ENCODE measurements around the gene HDGFL3.

HDGFL3 gene

GRCh38 chr15:83127547-83128150 is 80.0 kb downstream of the HDGFL3 start:
- Histone ChIP-seq H3K36me3 (ENCODE audit: control insufficient read depth, low read length) (no peaks in the 10 kb centered on the region), H4K20me1 (ENCODE audit: control insufficient read depth, insufficient read depth, low read depth, low read length) (no peaks in the 10 kb centered on the region), H3K4me2 (ENCODE audit: low read length) (no peak overlapping the region), H3K9me2 (replicated peaks; ENCODE audit: control insufficient read depth, low read length) (no peaks in the 10 kb centered on the region), H3K9me3 (ENCODE audit: control insufficient read depth, insufficient read depth, low read length) (no peaks in the 10 kb centered on the region), H3K27me3 (ENCODE audit: control insufficient read depth, low read length) (no peaks in the 10 kb centered on the region; the same call in 1 of the 2 replicates), H3K4me1 (ENCODE audit: control insufficient read depth, low read length) (no peaks in the 10 kb centered on the region), H3F3A (ENCODE audit: control insufficient read depth, insufficient read depth) (no peaks in the 10 kb centered on the region), H3K4me3 (ENCODE audit: low read length) (no peak overlapping the region), H3K79me2 (ENCODE audit: control insufficient read depth, low read length) (no peaks in the 10 kb centered on the region), H3K27ac (ENCODE audit: low read depth, low read length) (no peak overlapping the region)
- TF ChIP-seq, protein P1, sequence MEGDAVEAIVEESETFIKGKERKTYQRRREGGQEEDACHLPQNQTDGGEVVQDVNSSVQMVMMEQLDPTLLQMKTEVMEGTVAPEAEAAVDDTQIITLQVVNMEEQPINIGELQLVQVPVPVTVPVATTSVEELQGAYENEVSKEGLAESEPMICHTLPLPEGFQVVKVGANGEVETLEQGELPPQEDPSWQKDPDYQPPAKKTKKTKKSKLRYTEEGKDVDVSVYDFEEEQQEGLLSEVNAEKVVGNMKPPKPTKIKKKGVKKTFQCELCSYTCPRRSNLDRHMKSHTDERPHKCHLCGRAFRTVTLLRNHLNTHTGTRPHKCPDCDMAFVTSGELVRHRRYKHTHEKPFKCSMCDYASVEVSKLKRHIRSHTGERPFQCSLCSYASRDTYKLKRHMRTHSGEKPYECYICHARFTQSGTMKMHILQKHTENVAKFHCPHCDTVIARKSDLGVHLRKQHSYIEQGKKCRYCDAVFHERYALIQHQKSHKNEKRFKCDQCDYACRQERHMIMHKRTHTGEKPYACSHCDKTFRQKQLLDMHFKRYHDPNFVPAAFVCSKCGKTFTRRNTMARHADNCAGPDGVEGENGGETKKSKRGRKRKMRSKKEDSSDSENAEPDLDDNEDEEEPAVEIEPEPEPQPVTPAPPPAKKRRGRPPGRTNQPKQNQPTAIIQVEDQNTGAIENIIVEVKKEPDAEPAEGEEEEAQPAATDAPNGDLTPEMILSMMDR (IDR thresholded peaks at IDR 0.05; ENCODE audit: low read depth, low read length, poor library complexity, severe bottlenecking): no peak
- TF ChIP-seq EZH2phosphoT487 (IDR thresholded peaks at IDR 0.05; ENCODE audit: borderline replicate concordance, low read length): no peak

GRCh38 chr15:83123529-83123928 is 84.1 kb downstream of the HDGFL3 start:
- Histone ChIP-seq H3K4me1 (ENCODE audit: control insufficient read depth, low read length) (no peaks in the 10 kb centered on the region), H3K9me2 (replicated peaks; ENCODE audit: control insufficient read depth, low read length) (no peaks in the 10 kb centered on the region), H3K36me3 (ENCODE audit: control insufficient read depth, low read length) (no peaks in the 10 kb centered on the region), H3K4me3 (ENCODE audit: low read length) (no peak overlapping the region), H3F3A (ENCODE audit: control insufficient read depth, insufficient read depth) (no peaks in the 10 kb centered on the region), H3K27ac (ENCODE audit: low read depth, low read length) (no peak overlapping the region), H3K79me2 (ENCODE audit: control insufficient read depth, low read length) (no peaks in the 10 kb centered on the region), H4K20me1 (ENCODE audit: control insufficient read depth, insufficient read depth, low read depth, low read length) (no peaks in the 10 kb centered on the region), H3K9me3 (ENCODE audit: control insufficient read depth, insufficient read depth, low read length) (no peaks in the 10 kb centered on the region), H3K4me2 (ENCODE audit: low read length) (no peak overlapping the region), H3K27me3 (ENCODE audit: control insufficient read depth, low read length) (no peaks in the 10 kb centered on the region; the same call in 1 of the 2 replicates)
- no peak for TF ChIP-seq EZH2phosphoT487 (IDR thresholded peaks at IDR 0.05; ENCODE audit: borderline replicate concordance, low read length)
- TF ChIP-seq, protein P1 (IDR thresholded peaks at IDR 0.05; ENCODE audit: low read depth, low read length, poor library complexity, severe bottlenecking): no peak

DNA sequence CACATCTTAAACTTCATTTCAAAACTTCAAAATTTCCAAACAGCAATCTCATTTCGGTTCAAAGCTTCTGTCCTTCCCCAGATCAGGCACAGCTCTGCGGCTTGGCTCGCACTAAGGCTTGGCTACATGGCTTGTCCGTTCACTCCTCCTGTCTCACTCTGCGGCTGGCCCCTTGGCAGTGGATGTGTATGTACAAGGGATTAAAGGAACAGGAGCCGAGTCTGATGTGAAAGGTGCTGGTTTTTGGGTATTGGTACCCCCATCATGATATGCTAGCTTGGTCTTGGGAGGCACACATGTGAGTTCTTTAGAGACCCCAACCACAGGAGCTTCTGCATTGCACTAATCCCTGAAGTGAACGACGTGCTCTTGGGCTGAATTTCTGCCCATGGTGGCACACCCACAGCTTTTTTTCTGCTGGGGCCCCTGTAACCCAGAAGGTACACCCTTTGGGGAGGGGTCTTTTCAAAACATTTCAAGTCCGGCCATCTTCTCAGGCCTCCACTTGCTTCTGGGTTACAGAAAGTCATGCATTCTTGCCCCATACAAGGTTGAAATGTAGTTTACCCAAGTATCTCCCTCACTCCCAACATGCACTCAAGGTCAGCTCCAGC is 87.5 kb downstream of the HDGFL3 start:
- H3K9me2 ChIP-seq (replicated peaks; ENCODE audit: control insufficient read depth, low read length): no peaks in the 10 kb centered on the region
- H3F3A ChIP-seq (ENCODE audit: control insufficient read depth, insufficient read depth): no peaks in the 10 kb centered on the region
- H3K4me3 ChIP-seq (ENCODE audit: low read length): no peak overlapping the region
- no peak overlapping the region for H3K4me2 ChIP-seq (ENCODE audit: low read length)
- no peaks in the 10 kb centered on the region; the same call in 1 of the 2 replicates for H3K27me3 ChIP-seq (ENCODE audit: control insufficient read depth, low read length)
- H3K27ac ChIP-seq (ENCODE audit: low read depth, low read length): no peak overlapping the region
- H3K4me1 ChIP-seq (ENCODE audit: control insufficient read depth, low read length): no peaks in the 10 kb centered on the region
- H4K20me1 ChIP-seq (ENCODE audit: control insufficient read depth, insufficient read depth, low read depth, low read length): no peaks in the 10 kb centered on the region
- H3K9me3 ChIP-seq (ENCODE audit: control insufficient read depth, insufficient read depth, low read length): no peaks in the 10 kb centered on the region
- no peaks in the 10 kb centered on the region for H3K79me2 ChIP-seq (ENCODE audit: control insufficient read depth, low read length)
- no peak for TF ChIP-seq EZH2phosphoT487 (IDR thresholded peaks at IDR 0.05; ENCODE audit: borderline replicate concordance, low read length)
- TF ChIP-seq, protein P1 (IDR thresholded peaks at IDR 0.05; ENCODE audit: low read depth, low read length, poor library complexity, severe bottlenecking): no peak
- H3K36me3 ChIP-seq (ENCODE audit: control insufficient read depth, low read length): no peaks in the 10 kb centered on the region

Data from DOHH2 (cell line).